Measurements from ENCODE around the gene TSC22D3. TPM values are rescaled to one million over a fixed set of nuclear protein-coding genes. Genes with fewer than 3 reads are reported as not detected.

Gene TSC22D3
- total RNA-seq, 1 donor from 2014 or later, result 107 TPM

- Mint-ChIP-seq H3K36me3 (ENCODE audit: unreplicated experiment) (no peaks in the 10 kb centered on the region), H3K27me3 (ENCODE audit: unreplicated experiment) (peaks cover 2% of the 10 kb centered on the region), H3K9me3 (ENCODE audit: unreplicated experiment) (no peaks in the 10 kb centered on the region), H3K27ac (ENCODE audit: unreplicated experiment) (no peak overlapping the region), H3K4me3 (ENCODE audit: unreplicated experiment) (no peak overlapping the region), H3K4me1 (ENCODE audit: low read depth, unreplicated experiment) (no peaks in the 10 kb centered on the region)
- TF ChIP-seq CTCF (IDR thresholded peaks at IDR 0.05; ENCODE audit: partially characterized antibody, unreplicated experiment), result no peak
- no peak for DNase-seq
Observed at GRCh38 chrX:107763647-107764046, 11.9 kb downstream of the TSC22D3 start.

GRCh38 chrX:107760304-107761077, 15.1 kb downstream of the TSC22D3 start:
- peaks cover 1% of the 10 kb centered on the region for H3K9me3 Mint-ChIP-seq (ENCODE audit: unreplicated experiment)
- no peaks in the 10 kb centered on the region for H3K4me1 Mint-ChIP-seq (ENCODE audit: low read depth, unreplicated experiment)
- no peak for DNase-seq
- H3K27me3 Mint-ChIP-seq (ENCODE audit: unreplicated experiment), result peaks cover 2% of the 10 kb centered on the region
- H3K4me3 Mint-ChIP-seq (ENCODE audit: unreplicated experiment), result no peak overlapping the region
- no peak overlapping the region for H3K27ac Mint-ChIP-seq (ENCODE audit: unreplicated experiment)
- no peaks in the 10 kb centered on the region for H3K36me3 Mint-ChIP-seq (ENCODE audit: unreplicated experiment)
- TF ChIP-seq CTCF (IDR thresholded peaks at IDR 0.05; ENCODE audit: partially characterized antibody, unreplicated experiment), result no peak

- Mint-ChIP-seq H3K27ac (ENCODE audit: unreplicated experiment) (no peak overlapping the region), H3K36me3 (ENCODE audit: unreplicated experiment) (no peaks in the 10 kb centered on the region), H3K27me3 (ENCODE audit: unreplicated experiment) (peaks cover 2% of the 10 kb centered on the region), H3K4me3 (ENCODE audit: unreplicated experiment) (no peak overlapping the region), H3K4me1 (ENCODE audit: low read depth, unreplicated experiment) (no peaks in the 10 kb centered on the region), H3K9me3 (ENCODE audit: unreplicated experiment) (peaks cover 1% of the 10 kb centered on the region)
- TF ChIP-seq CTCF (IDR thresholded peaks at IDR 0.05; ENCODE audit: partially characterized antibody, unreplicated experiment), result no peak
- no peak for DNase-seq
Observed at GRCh38 chrX:107758231-107758766, 17.3 kb downstream of the TSC22D3 start.

GRCh38 chrX:107755721-107756120, 19.9 kb downstream of the TSC22D3 start:
- Mint-ChIP-seq H3K27me3 (ENCODE audit: unreplicated experiment) (peaks cover 2% of the 10 kb centered on the region), H3K4me1 (ENCODE audit: low read depth, unreplicated experiment) (no peaks in the 10 kb centered on the region), H3K4me3 (ENCODE audit: unreplicated experiment) (no peak overlapping the region), H3K36me3 (ENCODE audit: unreplicated experiment) (no peaks in the 10 kb centered on the region), H3K27ac (ENCODE audit: unreplicated experiment) (no peak overlapping the region), H3K9me3 (ENCODE audit: unreplicated experiment) (peaks cover 1% of the 10 kb centered on the region)
- no peak for DNase-seq
- no peak for TF ChIP-seq CTCF (IDR thresholded peaks at IDR 0.05; ENCODE audit: partially characterized antibody, unreplicated experiment)

GRCh38 chrX:107753187-107753586, 22.4 kb downstream of the TSC22D3 start:
- TF ChIP-seq CTCF (IDR thresholded peaks at IDR 0.05; ENCODE audit: partially characterized antibody, unreplicated experiment), result no peak
- Mint-ChIP-seq H3K4me3 (ENCODE audit: unreplicated experiment) (no peak overlapping the region), H3K27me3 (ENCODE audit: unreplicated experiment) (no peaks in the 10 kb centered on the region), H3K27ac (ENCODE audit: unreplicated experiment) (no peak overlapping the region), H3K36me3 (ENCODE audit: unreplicated experiment) (no peaks in the 10 kb centered on the region), H3K4me1 (ENCODE audit: low read depth, unreplicated experiment) (no peaks in the 10 kb centered on the region), H3K9me3 (ENCODE audit: unreplicated experiment) (peaks cover 1% of the 10 kb centered on the region)
- no peak for DNase-seq
